GM19397 (cell line): Measurements from ENCODE around the gene COBLL1.

Experiments used
- ATAC-seq: cut with Tn5 transposase; IDR thresholded peaks from one replicate; pipeline ENCODE4 v1.9.1; 2021; ENCODE audit warnings: mild to moderate bottlenecking, moderate library complexity; ENCODE audit not compliant: unreplicated experiment

The COBLL1 gene

DNA sequence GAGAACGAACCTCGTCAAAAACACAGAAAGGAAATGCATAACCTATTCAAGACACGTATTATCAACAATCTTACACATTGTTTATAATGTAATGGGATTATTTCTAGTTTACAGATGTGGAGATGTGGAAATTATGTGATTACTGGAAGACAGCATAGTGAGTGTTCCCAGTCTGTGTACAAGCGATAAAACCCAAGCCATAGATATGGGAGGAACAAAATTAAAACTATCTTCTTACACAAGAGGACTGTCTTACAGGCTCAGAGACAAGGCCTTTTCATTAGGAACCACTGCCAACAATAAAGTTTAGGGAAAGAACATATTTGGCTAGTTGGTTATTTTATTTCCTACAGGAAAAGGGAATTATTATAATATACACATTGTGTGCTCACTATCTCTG lies 20.3 kb downstream of the COBLL1 start:
- ATAC-seq: no peak

DNA sequence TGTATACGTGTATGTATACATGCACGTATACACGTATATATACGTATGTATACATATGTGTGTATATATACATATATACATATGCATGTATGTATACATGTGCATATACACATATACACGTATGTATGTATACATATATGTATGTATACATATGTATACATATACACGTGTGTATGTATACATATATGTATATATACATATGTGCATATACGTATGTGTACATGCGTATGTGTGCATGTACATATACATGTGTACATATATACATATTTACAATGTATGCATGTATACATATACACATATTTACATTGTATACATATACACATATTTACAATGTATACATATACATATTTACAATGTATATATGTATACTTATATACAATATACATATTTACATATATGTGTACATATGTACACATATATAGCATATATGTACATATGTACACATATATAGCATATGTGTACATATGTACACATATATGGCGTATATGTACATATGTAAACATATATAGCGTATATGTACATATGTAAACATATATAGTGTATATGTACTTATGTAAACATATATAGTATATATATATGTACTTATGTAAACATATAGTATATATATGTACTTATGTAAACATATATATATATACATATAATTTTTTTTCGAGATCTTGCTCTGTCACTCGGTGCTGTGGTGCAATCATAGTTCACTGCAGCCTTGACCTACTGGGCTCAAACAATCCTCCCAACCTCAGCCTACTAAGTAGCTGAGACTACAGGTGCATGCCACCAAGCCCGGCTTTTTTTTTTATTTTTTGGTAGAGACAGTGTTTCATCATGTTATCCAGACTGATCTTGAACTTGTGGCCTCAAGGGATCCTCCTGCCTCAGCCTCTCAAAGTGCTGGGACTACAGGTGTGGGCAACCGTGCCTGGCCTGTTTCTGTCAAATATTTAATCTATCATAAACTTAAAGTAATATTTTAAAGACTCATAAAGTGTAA lies 23.2 kb downstream of the COBLL1 start:
- no peak for ATAC-seq

DNA sequence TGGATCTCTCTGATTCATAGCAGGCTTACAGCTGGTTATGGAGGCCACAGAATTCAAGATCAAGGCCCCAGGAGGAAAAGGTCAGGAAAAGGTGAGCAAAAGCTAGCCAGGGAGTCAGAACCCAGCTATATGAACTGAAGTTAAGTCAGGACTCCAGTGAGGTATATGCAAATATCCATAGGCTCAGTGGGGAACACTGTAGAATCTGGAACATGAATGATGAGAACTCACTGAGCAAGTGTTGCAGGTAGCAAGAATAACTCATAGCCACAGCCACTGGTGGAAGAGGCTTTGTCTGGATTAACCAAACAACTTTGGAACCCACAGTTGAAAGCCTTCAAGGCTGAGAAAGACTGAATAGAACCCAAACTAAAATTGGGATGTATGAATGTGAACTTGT lies 24.7 kb downstream of the COBLL1 start:
- ATAC-seq: no peak

DNA sequence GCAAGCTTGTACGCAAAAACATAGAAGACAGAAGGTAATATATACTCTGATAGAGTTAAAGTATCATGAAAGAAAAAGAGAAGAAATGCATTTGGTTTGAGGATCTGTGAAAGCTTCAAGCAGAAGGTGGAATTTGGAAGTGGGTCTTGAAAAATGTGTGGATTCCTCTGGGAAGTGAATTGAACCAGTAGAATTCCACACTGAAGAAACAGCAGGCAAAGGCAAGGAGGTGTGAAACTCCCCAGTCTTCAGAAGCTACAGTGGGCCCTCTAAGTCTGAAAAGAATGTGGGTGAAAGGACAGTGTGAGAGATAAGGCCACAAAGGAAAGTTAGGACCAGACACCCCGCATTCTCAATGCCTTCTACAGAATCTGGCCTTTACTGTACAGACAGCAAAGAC lies 25.6 kb downstream of the COBLL1 start:
- no peak for ATAC-seq

DNA sequence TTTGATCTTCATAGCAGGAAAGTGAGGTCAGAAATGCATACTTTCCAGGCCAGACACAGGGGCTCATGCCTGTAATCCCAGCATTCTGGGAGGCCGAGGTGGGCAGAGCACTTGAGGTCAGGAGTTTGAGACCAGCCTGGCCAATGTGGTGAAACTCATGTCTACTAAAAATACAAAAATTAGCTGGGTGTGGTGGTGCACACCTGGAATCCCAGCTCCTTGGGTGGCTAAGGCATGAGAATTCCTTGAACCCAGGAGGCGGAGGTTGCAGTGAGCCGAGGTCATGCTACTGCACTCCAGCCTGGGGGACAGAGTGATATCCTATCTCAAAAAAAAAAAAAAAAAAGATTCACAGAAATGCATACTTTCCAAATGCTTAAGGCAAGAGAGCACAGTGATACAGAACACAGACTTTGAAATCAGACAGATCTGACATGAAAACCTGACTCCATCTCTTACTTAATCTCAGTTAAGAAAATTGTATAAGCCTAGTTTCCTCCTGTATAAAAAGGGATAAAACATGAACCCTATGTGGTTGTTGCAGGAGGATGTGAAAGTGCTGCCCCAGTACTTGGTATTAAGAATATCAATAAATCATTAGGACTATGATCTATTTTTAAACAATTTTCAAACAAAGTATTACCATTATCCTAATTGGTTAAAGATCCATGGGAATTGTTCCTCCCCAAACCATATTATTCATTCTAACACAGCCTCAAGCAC lies 26.4 kb downstream of the COBLL1 start:
- ATAC-seq: no peak

DNA sequence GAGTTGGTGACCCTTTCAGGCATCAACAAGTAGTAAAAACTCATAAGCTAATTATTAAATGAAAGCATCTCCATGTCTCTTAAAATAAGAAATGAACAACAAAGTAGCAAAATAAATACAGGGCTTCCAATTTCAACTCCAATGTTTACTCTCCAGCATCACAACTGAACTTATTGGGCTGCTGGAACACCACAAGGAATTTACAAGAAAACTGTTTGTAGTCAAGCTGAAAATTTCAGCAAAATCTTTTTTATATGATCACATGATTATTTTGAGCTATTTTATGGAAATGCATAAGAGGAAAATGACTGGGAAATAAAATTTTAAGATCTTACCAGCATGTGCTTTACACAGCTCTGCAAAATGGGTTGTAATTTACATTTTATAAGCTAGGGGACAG lies 28.1 kb downstream of the COBLL1 start:
- no peak for ATAC-seq

DNA sequence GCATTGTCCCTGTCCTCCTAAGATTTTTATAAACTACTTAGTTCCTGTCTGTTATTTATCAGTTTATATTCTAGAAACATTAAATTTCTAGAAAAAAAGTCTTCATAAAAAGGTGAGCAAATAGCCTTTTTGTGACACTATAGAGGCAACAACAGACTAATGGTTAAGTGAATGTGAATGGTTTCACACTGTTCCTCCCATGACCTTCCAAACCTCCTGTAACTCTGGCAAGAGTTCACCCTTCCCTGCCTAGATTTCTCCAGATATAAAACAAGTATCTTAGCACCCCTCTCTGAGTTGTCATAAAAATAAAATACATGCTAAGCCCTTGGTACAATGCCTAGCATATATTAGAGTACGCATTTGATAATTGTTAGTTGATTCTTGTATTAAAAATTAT lies 29.2 kb downstream of the COBLL1 start:
- no peak for ATAC-seq

DNA sequence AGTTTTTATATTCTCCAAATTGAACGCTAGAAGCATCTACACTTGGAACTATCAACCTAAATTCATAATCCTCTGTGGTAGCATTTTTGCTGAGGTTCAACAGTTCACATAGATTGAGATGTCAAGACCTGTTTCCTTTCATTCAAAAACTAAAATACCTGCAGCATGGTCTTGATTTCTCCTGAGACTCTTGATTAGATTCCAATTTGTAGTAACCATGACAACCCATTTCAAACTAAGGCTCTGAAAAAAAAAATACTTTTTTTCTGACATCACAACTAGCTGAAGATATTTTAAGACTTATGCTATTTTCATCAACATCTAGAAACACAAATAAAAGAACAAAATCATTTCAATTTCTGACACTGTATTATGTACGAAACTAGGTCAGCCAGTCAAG lies 29.8 kb downstream of the COBLL1 start:
- no peak for ATAC-seq

DNA sequence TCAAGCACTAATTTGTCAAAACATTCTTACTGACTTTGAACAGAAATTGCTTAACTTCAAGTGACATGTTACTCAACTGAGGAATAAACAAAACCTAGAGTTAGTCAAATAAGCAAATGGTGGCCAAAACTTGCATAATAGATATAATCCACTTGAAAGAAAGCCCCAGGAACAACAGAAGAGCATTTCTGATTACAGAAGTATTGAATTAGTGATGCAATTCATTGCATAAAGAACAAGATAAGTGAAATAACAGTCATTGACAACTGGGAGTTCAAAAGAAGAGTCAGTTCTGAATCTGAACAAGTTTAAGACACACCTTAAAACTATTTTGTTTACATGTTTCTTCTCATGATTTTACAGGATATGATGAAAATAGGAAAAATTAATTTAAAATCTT lies 30.8 kb downstream of the COBLL1 start:
- ATAC-seq: no peak

DNA sequence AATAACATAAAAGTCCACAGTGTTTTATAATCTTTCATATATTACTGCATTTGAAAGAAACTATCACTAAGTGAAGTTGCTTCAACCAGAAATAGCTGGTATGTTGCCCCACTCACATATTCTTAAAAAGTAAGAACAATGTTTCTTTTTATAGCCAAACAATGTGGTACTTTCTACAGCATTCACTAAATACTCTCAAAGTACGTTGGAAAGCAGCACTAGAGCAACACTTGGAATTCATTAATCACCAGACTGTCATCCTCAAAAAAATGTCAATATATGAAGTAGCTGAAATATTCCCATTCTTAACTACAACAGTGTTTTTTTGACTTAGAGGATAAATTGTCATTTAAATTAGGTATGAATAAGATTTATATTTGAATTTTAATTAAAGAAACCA lies 32.8 kb downstream of the COBLL1 start:
- ATAC-seq: no peak

DNA sequence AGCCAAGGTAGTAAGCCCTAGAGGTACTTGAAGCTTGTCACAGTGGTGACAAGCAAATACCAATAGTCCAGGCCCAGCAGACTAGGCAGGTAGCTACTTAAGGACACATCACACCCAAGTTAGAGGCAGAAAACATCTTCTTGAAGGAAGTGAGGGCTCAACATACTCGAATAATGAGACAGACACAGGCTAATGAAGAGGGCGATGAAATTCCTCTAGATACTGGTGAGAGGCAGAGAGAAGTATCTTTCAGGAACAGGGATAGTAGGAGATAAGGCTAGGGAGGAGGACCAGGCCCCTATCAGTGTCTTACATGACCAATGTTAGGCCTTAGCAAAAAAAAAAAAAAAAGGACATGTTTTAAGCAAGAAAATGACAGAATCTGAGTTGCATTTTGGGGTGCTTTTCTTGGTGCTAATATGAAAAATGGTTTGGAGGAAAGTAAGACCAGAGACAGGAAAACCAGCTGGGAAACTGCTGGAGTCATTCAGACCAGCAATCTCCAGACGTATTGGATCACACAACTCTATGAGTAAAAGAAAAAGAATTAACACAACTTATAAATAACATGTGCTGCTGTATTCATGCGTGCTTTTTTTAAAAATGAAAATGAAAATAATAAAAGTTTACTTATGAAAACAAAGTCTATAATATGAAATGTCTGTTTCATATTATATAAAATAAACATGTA lies 37.7 kb downstream of the COBLL1 start:
- no peak for ATAC-seq

DNA sequence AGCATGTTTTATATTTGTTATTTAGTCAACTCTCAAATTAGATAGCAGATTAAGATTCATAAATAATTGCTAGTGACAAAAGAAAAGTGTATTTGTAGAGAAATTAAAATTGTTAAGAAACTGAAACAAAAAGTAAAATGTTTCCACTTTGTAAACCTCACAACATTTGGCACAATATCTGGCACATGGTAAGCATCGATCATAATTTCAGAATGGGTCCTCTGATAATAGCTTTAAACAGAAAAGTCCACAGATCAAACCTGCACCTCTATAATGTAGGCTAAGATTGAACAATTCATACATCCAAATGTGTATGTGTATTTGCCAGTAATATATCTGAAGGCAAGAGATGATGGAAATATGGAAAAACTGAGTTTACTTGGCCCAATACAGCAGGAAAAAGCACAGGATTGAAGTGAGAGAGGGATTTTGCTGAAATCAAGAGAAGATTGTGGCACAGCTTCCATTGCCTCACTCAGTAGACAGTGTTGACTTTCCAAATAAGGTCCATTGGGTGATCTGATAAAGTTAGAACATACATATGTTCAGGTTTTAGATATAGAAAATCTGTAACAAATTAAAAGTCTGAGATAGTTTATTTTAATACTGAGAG lies 39.4 kb downstream of the COBLL1 start:
- no peak for ATAC-seq

DNA sequence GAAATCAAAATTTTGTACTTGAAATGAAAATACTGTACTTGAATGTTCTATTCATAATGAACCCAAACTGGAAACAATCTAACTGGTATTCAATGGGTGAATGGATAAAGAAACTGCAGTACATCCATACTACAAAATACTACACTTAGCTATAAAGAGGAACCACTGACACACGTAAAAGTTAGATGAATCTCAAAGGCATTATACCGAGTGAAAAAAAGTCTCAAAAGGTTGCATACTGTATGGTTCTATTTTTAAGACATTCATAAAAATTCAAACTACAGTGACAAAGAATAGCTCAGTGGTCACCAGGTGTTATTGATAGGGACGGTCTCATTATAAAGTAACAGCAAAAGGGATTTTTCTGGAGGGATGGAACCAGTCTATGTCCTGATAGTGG lies 41.1 kb downstream of the COBLL1 start:
- no peak for ATAC-seq

DNA sequence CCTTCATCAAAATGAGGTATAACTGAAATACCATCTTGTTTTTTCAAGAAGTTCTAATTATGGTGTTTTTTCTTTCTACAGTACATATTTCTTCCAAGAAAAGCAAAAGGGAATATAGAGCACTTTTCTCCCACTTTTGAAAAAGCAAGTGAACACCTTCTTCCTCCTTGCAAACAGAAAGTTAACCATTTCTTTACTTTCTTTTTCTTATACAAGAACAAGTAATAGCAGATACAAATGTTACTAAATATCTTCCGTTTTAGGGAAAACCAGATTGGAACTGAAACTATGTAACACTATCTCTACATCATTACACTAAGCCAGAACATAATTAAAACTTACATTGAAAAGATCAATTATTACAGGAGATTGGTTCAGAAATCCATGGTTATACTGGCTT lies 44.0 kb downstream of the COBLL1 start:
- ATAC-seq: no peak

DNA sequence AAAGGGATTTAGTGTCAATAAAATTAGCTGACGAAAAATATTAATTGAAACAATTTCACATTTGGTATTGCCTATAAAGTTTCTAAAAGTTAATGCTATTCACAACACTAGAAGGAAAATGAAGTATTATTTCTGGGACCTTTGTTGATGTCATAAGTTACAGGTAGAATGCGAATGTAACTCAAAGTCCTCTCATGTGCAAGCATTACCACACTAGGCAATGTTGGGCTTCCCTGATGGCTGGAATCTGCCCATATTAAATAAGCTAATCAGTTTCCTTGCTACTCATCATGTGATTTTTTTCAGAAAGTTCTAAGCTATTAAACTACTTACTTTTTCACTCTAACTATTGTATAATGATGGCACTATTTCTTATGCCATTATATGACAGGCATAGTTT lies 44.6 kb downstream of the COBLL1 start:
- ATAC-seq: no peak

DNA sequence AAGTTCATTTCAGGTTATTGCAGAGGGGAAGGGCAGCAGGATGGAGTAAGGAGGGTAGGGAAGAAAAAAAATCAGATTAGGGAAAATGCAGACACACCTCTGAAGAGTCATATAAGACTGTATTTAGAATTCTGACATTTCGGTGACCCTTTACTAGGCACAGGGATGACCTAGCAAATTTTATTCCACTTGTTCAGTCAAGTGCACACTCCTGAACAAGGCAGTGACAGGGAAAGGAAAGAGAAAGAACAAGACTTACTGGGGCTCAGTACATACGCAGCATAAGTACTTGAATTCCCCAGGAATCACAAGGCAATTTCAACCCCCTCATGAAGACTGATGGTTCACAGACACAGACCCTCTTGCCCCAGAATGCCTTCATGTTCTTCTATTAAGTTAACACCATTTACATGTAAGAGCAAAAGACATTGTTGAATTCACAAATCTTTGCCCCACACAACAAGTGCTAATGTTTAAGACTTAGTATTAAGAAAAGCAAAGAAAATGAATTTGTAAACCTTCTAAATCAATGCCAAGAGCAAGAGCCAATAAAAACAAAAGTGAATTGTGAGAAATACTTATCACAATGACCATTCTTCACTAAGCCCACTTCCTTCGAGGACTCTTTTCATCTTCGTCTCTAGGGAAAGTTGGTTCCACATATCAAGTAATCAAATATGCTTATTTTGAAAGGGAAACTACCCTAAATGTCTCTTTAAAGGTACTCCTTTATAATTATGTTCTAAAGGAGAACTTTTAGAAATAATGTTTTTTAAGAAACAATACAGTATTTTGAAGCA lies 47.0 kb downstream of the COBLL1 start:
- ATAC-seq: no peak

DNA sequence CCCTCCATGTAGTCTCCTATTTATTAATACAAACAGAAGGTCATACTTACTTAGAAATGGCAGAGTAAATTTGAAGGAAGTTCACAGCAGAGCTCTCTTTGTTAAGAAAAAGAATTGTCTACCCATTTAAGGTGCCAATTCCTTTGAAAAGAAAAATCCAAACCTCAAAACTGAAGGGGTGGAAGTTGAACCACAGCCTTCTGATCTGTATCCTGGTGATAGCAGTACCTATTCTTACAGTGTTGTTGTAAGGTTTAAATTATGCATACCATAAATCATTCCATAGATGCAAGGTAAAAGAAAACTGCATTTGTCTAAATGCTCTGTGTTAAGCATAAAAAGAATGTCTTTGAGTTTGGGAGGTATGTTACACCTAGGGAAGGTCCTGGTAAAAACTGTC lies 47.6 kb downstream of the COBLL1 start:
- no peak for ATAC-seq

DNA sequence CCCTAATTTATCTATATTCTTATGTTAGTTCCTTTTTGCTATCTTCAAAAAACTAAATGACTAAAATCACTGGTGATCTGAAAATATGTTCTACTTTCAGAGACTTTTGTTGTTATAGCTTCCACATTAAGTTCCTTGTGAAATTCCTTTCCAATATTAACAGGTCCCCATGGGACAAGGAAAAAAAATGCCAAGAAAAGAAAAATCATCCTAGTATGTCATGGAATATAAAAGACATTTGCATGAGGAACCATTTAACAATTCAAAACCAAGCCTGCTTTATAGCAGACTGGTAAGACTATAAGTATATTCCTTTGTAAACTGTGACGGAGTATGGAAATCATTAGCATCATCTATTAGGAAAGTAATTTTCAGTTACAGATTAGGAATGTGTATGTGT lies 48.1 kb downstream of the COBLL1 start:
- ATAC-seq: no peak

DNA sequence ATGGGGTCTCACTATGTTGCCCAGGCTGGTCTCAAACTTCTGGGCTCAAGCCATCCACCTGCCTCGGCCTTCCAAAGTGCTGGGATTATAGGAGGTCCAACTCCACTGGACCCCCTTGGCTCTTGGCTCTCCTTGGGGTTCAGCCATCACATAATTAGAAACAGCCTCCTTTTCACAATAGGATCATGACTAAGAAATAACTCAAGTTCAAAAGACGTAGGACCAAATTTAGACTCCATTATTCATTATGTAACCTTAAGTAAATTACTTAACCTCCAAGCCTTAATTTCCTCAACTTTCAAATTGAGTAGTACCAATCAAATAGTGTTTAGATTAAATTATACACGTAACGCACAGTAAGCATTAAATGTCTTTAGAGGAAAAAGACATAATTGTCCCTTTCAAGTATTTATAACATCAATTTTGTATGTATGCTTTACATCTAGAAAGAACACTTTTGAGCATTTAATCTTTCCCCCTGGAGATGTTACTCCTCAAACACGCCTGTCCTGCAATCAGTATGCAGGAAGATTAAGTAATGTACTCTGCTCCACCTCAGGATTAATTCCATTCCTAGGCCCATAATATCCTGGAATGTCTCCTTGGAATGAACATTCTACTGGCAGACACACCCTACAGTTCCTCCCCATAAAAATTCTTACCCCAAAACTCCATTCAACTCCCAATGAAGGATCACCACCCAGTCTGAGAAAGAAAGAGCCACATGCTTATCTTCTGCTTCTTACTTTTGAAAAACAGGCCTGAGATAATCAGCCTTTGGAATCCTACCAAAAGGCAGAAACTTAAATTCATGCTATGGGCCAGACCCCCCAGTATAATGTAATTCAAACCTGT lies 49.1 kb downstream of the COBLL1 start:
- ATAC-seq: no peak
